A549 treated with ZK216348 at 1 μM for 4 hours (cell line): Measurements from ENCODE around the gene OR5M8. TPM values are rescaled to one million over a fixed set of nuclear protein-coding genes. Genes with fewer than 3 reads are reported as not detected.

Experiments used
- total RNA-seq: library from RNA; stranded (reverse); fragments of 200-300 nt; extraction: Qiagen RNA extraction; gene quantifications from 5 replicates; pipeline ENCODE4 v1.2.3, GENCODE V29; 2022; ENCODE audit warnings: low read depth

The OR5M8 gene
- total RNA-seq, result not detected in 5 replicates

GRCh38 chr11:56491270-56491669, at the start of gene OR5M8:
OR5M8 (minus strand) TSS chr11:56491370; CDS start chr11:56491370, 0 bp downstream.

GRCh38 chr11:56473252-56473651, 17.9 kb downstream of the OR5M8 start, which contains the start of gene OR5M3:
OR5M3 (minus strand) TSS chr11:56473352; CDS start chr11:56470497, 2,855 bp downstream.

Other genes with a start within 250 kb of the OR5M8 start
- gene OR5T3, start 239.1 kb downstream of the OR5M8 start, total RNA-seq, result not detected in 5 replicates
- gene OR5T1, start 217.2 kb downstream of the OR5M8 start, total RNA-seq, result not detected in 5 replicates
- gene OR8H1, start 199.1 kb downstream of the OR5M8 start, total RNA-seq, result not detected in 5 replicates
- not detected in 5 replicates for gene OR8K3, start 176.2 kb downstream of the OR5M8 start, total RNA-seq
- not detected in 5 replicates for gene OR8K1, start 145.3 kb downstream of the OR5M8 start, total RNA-seq
- gene OR8J1, start 137.1 kb downstream of the OR5M8 start, total RNA-seq, result not detected in 5 replicates
- not detected in 5 replicates for gene OR8U1, start 115.7 kb downstream of the OR5M8 start, total RNA-seq
- gene OR5AL1, start 78.7 kb downstream of the OR5M8 start, total RNA-seq, result not detected in 5 replicates
- gene OR5M3, start 18.0 kb downstream of the OR5M8 start, total RNA-seq, result not detected in 5 replicates
- gene OR5M11, start 51.9 kb upstream of the OR5M8 start, total RNA-seq, result not detected in 5 replicates
- not detected in 5 replicates for gene OR5M10, start 86.4 kb upstream of the OR5M8 start, total RNA-seq
- gene OR5M1, start 123.5 kb upstream of the OR5M8 start, total RNA-seq, result not detected in 5 replicates
- not detected in 5 replicates for gene OR5AP2, start 151.1 kb upstream of the OR5M8 start, total RNA-seq
- gene OR5AR1, start 172.3 kb upstream of the OR5M8 start, total RNA-seq, result not detected in 5 replicates
- gene OR9G1, start 207.7 kb upstream of the OR5M8 start, total RNA-seq, result not detected in 5 replicates